ENCODE results near the gene CEP57L1. TPM values are rescaled to one million over a fixed set of nuclear protein-coding genes. Genes with fewer than 3 reads are reported as not detected.

Gene CEP57L1
- total RNA-seq, 1 donor = 41.3 TPM

- TF ChIP-seq CTCF (IDR thresholded peaks at IDR 0.05; ENCODE audit: insufficient read depth, low read length) = peak; percentile 59
- DNase-seq (ENCODE audit: low read depth) = peak; percentile 89
- no peak overlapping the region for H3K4me3 ChIP-seq (ENCODE audit: low read depth, low read length)
Observed at GRCh38 chr6:109073344-109074132, 21.8 kb upstream of the CEP57L1 start.

DNA sequence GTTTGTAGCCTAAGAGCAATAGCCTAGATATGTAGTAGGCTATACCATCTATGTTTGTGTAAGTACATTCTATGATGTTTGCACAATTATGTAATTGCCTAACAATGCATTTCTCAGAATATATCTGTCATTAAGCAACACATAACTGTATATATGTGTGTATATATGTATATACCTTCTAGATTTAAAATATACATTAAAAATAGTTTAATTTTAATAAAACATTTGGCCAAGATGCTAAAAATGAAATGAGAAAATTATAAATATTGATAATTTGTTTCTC lies 21.2 kb upstream of the CEP57L1 start:
- no peak overlapping the region for H3K4me3 ChIP-seq (ENCODE audit: low read depth, low read length)
- no peak for DNase-seq (ENCODE audit: low read depth)
- TF ChIP-seq CTCF (IDR thresholded peaks at IDR 0.05; ENCODE audit: insufficient read depth, low read length) = no peak

- DNase-seq (ENCODE audit: low read depth) = no peak
- H3K4me3 ChIP-seq (ENCODE audit: low read depth, low read length) = no peak overlapping the region
- no peak for TF ChIP-seq CTCF (IDR thresholded peaks at IDR 0.05; ENCODE audit: insufficient read depth, low read length)
Observed at GRCh38 chr6:109075934-109076333, 19.4 kb upstream of the CEP57L1 start.

- TF ChIP-seq CTCF (IDR thresholded peaks at IDR 0.05; ENCODE audit: insufficient read depth, low read length) = no peak
- no peak for DNase-seq (ENCODE audit: low read depth)
- no peak overlapping the region for H3K4me3 ChIP-seq (ENCODE audit: low read depth, low read length)
Observed at GRCh38 chr6:109076377-109076776, 18.9 kb upstream of the CEP57L1 start.

GRCh38 chr6:109079981-109080380 lies 15.3 kb upstream of the CEP57L1 start:
- no peak for TF ChIP-seq CTCF (IDR thresholded peaks at IDR 0.05; ENCODE audit: insufficient read depth, low read length)
- peak; percentile 48 for DNase-seq (ENCODE audit: low read depth)
- no peak overlapping the region for H3K4me3 ChIP-seq (ENCODE audit: low read depth, low read length)

DNA sequence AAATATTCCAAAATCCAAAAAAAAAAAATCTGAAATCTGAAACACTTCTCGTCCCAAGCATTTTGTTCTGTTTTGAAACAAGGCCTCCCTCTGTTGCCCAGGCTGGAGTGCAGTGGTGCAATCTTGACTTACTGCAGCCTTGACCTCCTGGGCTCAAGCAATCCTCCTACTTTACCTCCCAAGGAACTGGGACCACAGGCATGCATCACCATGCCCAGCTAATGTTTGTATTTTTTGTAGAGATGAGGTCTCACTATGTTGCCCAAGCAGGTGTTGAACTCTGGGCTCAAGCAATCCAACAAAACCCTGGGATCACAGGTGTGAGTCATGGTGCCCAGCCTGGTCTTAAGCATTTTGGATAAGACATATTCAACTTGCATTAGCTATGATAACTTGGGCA lies 14.3 kb upstream of the CEP57L1 start:
- no peak overlapping the region for H3K4me3 ChIP-seq (ENCODE audit: low read depth, low read length)
- no peak for DNase-seq (ENCODE audit: low read depth)
- no peak for TF ChIP-seq CTCF (IDR thresholded peaks at IDR 0.05; ENCODE audit: insufficient read depth, low read length)

Data from fibroblast of the aortic adventitia (primary cell).